ENCODE measurements around the gene BLZF1.
"Not testable (repeated sequence)": the region's sequence is repeated elsewhere in the genome, so short reads cannot be mapped to it uniquely, and the experiment has no call there.

Gene BLZF1

GRCh38 chr1:169326956-169327268, 41.1 kb upstream of the BLZF1 start:
- no peak overlapping the region for H3K4me3 ChIP-seq (ENCODE audit: low read length)
- DNase-seq (ENCODE audit: low read depth) = no peak
- TF ChIP-seq, protein P1, sequence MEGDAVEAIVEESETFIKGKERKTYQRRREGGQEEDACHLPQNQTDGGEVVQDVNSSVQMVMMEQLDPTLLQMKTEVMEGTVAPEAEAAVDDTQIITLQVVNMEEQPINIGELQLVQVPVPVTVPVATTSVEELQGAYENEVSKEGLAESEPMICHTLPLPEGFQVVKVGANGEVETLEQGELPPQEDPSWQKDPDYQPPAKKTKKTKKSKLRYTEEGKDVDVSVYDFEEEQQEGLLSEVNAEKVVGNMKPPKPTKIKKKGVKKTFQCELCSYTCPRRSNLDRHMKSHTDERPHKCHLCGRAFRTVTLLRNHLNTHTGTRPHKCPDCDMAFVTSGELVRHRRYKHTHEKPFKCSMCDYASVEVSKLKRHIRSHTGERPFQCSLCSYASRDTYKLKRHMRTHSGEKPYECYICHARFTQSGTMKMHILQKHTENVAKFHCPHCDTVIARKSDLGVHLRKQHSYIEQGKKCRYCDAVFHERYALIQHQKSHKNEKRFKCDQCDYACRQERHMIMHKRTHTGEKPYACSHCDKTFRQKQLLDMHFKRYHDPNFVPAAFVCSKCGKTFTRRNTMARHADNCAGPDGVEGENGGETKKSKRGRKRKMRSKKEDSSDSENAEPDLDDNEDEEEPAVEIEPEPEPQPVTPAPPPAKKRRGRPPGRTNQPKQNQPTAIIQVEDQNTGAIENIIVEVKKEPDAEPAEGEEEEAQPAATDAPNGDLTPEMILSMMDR (conservative IDR thresholded peaks at IDR 0.05; ENCODE audit: low read depth, low read length) = no peak

DNA sequence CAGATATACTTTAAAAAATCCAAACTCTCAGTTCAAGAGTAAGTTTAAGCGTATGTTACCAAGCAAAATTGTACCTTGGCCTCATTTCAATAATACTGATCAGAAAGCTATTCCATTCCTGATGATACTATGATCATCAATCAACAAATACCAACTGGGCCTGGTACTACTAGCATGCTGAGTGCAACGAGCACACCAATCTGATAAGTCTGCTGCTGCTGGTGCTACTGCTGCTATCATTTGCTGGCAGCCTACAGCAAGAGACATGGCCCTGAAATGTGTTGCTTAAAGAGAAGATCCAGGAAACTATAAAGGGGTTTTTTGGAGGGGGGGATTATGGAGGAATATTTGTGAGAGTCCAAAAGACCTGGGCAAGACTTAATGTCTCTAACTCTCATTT, 40.1 kb upstream of the BLZF1 start:
- H3K4me3 ChIP-seq (ENCODE audit: low read length) = no peak overlapping the region
- TF ChIP-seq, protein P1 (conservative IDR thresholded peaks at IDR 0.05; ENCODE audit: low read depth, low read length) = no peak
- DNase-seq (ENCODE audit: low read depth) = no peak

DNA sequence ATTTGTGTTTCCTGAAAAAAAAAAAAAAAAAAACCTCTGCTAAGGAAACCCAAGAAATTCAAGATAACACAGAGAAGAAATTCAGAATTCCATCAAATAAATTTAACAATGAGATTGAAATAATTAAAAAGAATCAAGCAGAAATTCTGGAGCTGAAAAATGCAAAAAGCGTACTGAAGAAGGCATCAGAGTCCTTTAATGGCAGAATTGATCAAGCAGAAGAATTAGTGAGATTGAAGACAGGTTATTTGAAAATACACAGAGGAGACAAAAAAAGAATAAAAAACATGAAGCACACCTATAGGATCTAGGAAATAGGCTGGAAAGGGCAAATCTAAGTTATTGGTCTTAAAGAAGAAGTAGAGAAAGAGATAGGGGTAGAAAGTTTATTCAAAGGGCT, 38.6 kb upstream of the BLZF1 start:
- TF ChIP-seq, protein P1 (conservative IDR thresholded peaks at IDR 0.05; ENCODE audit: low read depth, low read length) = no peak
- no peak overlapping the region for H3K4me3 ChIP-seq (ENCODE audit: low read length)
- no peak for DNase-seq (ENCODE audit: low read depth)

- TF ChIP-seq, protein P1 (conservative IDR thresholded peaks at IDR 0.05; ENCODE audit: low read depth, low read length) = no peak
- no peak overlapping the region for H3K4me3 ChIP-seq (ENCODE audit: low read length)
- DNase-seq (ENCODE audit: low read depth) = no peak
These were observed 37.1 kb upstream of the BLZF1 start for GRCh38 chr1:169330927-169331326.

- DNase-seq (ENCODE audit: low read depth); H3K4me3 ChIP-seq (ENCODE audit: low read length): not testable (repeated sequence)
These were observed 33.3 kb upstream of the BLZF1 start for GRCh38 chr1:169334727-169335126.

DNA sequence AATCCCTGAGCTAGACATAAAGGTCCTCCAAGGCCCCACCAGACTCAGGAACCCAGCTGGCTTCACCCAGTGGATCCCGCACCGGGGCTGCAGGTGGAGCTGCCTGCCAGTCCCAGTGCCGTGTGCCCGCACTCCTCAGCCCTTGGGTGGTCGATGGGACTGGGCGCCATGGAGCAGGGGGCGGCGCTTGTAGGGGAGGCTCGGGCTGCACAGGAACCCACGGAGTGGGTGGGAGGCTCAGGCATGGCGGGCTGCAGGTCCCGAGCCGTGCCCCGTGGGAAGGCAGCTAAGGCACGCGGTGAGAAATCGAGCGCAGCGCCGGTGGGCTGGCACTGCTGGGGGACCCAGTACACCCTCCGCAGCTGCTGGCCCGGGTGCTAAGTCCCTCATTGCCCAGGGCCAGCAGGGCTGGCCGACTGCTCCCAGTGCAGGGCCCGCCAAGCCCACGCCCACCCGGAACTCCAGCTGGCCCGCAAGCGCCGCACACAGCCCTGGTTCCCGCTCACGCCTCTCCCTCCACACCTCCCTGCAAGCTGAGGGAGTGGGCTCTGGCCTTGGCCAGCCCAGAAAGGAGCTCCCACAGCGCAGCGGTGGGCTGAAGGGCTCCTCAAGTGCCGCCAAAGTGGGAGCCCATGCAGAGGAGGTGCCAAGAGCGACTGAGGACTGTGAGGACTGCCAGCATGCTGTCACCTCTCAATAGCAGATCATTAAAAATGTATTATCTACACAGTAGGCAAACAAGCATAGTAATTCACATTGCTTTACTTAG, 30.9 kb upstream of the BLZF1 start:
- H3K4me3 ChIP-seq (ENCODE audit: low read length); DNase-seq (ENCODE audit: low read depth): not testable (repeated sequence)

GRCh38 chr1:169338617-169339016, 29.4 kb upstream of the BLZF1 start:
- DNase-seq (ENCODE audit: low read depth) = no peak
- TF ChIP-seq, protein P1 (conservative IDR thresholded peaks at IDR 0.05; ENCODE audit: low read depth, low read length) = no peak
- H3K4me3 ChIP-seq (ENCODE audit: low read length) = no peak overlapping the region

- no peak for DNase-seq (ENCODE audit: low read depth)
- no peak overlapping the region for H3K4me3 ChIP-seq (ENCODE audit: low read length)
- TF ChIP-seq, protein P1 (conservative IDR thresholded peaks at IDR 0.05; ENCODE audit: low read depth, low read length) = no peak
These were observed 28.2 kb upstream of the BLZF1 start for GRCh38 chr1:169339773-169340172.

Measured in retinal pigment epithelial cell (primary cell).